ENCODE results near the gene RTRAF.

Gene RTRAF

DNA sequence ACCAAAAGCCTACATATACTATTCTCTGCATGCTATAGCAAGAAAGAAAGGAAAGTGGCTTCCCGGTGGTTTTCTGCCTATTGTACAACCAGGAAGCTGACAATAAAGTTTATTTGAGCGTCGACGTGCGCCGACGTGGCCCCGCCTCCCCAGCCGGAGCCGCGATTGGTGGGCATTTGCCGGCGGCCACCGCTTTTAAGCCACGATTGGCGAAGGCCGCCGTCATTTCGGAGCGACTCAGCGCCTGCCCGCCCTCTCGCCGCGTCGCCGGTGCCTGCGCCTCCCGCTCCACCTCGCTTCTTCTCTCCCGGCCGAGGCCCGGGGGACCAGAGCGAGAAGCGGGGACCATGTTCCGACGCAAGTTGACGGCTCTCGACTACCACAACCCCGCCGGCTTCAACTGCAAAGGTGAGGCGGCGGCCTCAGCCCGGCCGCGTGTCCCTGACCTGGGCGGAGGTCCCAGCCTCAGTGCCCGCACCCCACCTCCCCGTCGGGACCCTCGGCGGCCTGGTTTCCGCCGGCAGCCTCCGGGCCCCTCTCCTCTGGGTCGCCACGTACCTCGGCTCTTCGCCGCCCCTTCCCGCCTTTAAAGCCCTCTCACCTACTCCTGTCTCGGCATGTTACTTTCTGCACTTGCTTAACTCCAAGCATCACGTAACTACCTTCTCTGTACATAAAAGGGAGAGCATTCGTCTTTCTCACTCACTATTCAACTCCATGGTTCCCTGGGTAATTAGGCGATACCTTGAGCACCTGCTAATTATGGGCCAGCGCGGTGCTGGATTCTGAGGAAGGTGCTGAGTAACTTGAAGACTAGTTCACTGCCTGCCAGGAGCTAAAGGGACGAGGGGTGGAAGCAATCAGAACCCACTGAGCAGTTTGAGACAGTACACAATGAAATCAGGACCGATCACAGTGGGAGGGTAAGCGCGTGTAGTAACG, at the start of gene RTRAF:
Gene RTRAF, plus strand, starts transcription at position 254 of the 942 bp plus-strand sequence. Its CDS starts 94 bp downstream, at position 348.
- DNase-seq, result peak; percentile 94

DNA sequence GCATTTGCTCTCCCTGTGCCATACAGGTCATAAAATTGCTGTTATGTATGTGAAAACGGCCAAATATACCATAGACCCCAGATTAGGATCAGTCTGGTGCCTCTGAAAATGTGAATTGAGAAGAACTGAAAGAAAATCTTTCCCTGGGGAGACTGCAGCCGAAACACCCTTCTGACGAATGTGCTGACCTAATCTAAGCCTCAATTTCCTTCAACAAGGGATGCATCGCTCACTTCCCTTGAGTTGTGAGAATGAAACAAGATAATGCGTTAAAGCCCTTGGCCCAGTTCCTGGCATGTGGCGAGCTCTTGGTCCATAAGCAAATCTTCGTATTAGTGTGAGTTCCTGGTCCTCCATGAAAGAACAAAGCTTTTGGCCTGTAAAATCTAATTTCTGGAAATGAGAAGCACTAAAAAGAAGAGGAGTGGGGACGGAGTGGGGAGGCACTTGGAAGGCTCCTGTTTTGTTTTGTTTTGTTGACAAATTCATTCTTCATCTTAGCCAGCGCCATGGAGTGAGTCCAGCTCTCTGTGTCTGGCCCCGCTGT, 49.5 kb upstream of the RTRAF start:
- DNase-seq, result no peak

DNA sequence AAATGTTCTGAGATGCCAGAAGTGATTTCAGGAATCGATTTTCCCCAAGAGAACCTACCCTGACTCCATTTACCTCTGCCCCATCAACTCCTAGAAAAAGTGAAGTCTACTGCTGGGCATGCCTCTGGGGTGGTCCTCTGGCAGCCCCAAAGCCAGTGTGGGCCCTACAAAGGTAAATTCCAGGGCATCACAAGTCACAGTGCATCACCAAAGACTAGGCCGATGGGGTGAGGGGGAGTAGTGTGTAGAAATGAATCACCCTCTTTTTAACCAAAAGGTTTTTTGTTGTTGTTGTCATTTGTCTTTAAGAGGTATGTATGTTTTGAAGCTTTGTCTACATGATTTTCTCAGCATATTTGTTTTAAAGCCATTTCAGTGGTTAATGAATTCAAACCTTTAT, 46.4 kb upstream of the RTRAF start:
- DNase-seq, result no peak

DNA sequence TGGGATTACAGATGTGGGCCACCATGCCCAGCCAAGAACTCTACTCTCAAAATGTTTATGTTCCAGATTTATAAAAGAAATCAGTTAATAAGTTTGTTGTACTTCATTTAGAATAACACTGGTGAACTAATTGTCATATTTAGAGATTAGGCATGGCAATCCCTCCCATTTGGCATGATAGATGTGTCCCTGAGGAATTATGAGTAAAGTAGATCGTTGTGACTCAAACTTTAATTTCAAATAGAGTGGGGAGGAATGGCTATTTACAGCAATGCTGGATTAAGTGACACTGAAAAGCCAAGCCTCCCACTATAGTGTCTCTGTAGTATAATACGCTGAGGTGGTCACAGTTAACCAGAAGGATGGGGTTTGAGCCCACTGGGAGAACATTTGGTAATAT, 39.3 kb upstream of the RTRAF start:
- no peak for DNase-seq

DNA sequence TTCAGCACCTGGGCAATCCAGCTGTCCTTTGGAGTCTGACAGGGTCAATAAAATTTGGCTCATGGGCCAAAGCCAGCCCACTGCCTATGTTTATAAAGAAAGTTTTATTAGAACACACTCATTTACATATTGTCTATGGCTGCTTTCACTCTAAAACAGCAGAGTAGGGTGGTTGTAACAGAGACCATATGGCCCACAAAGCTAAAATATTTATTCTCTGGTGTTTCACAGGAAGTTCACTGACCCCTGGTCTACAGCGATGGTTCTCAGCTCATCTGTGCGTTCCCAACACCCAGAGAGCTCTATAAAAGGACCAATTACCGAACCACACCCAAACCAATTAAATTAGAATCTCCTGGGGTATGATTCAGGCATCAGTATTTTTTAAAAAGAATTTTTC, 37.7 kb upstream of the RTRAF start:
- DNase-seq, result no peak

DNA sequence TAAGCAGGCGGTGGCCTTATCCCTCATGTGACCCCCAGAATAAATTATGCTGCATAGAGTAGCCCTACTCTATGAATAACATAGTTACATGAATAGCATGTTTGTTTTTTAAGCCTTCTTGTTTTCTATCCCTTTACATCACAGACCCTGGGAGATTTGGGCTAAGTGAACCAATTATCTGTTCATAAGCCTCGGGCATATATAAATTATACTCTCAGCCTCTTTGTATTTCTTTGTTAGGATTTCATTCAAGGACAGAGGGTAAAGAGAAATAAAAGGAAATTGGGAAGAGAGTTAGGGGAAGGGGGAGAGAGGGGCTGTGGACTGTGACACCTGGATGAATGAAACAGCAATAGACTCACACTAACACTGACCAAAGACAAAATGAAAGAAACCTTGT, 35.3 kb upstream of the RTRAF start:
- no peak for DNase-seq

DNA sequence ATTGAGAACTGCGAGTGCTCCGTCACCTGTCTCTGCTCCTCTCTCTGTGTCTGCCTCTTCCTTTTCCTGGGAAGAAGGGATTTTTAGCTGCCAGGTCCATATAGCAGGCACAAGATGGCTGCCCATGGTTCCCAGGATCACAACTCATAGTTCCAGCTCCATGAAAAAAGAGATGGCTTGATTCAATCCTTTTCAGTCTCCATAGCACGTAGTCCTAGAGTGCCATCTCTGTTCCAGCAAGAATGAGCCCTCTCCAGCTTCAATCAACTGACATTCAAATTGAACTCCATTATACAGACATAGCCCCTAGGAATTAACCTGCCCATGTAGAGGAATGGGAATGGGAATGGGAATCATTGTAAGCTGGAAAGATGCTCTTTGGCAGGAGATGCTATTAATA, 34.7 kb upstream of the RTRAF start:
- DNase-seq, result no peak

DNA sequence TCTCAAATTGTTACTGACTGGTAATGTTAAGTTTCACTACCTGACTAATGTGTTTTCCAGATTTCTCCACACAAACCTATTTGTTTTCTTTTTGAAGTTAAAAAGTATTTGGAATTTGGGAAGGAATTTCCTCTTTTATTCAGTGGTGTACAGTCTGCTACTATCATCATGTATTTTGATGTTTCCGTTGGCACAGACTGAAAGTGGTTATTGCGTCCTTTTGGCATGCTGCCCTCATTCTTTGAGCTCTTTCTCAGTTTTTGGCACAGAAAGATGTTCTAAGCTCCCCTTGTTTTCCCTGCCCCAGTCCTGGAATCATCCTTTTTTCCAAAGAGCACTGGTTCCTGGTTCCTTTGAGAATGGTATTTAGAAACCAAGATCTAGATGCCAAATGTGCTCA, 31.4 kb upstream of the RTRAF start:
- no peak for DNase-seq

DNA sequence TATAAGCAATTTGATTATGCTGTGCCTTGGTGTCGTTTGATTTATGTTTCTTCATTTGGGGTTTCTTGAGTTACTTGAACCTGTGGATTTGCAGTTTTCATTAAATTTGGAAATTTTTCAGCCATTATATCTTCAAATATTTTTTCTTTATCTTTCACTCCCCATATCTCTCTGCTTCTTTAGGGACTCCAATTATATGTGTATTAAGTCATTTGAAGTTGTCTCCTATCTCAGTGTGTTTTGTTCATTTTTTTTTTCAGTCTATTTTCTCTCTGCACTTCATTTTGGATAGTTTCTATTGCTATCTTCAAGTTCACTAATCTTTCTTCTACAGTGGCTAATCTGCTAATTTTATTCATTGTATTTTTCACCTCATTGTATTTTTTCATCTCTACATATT, 29.4 kb upstream of the RTRAF start:
- DNase-seq, result no peak

DNA sequence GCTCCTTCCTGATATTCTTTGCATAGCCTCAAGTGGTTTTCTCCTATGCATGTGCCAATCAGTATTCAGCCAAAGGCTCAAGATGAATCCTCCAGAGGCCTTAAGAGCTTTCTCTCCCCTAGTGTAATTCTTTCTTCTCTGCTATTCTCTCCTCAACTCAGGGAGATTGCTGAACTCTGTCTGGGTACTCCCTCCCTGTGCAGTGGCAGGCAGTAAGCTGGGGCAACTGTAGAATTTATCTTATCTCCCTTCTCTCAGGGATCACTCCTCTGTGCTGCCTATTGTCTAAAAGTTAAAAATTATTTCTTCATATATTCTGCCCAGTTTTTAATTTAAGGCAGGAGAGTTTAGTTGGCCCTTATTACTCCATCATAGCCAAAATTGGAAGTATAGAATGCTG, 28.5 kb upstream of the RTRAF start:
- no peak for DNase-seq

DNA sequence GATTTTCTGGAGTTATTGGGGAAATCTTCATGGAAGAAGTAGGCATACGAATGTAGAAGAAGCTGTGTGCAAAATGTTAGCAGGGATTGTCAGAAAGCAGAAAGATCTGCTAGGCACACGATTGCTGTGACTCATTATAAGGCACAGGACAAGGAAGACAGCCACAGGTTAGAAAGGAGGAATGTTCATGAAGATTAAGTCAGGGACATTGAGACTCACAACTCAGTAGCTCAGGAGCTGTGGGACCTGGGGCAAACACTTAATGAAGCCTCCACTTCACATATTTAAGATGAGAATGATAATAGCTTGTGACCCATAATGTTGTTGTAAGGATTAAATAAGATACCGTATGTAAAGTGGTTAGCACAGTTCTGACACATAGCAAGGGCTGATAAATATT, 26.6 kb upstream of the RTRAF start:
- no peak for DNase-seq

DNA sequence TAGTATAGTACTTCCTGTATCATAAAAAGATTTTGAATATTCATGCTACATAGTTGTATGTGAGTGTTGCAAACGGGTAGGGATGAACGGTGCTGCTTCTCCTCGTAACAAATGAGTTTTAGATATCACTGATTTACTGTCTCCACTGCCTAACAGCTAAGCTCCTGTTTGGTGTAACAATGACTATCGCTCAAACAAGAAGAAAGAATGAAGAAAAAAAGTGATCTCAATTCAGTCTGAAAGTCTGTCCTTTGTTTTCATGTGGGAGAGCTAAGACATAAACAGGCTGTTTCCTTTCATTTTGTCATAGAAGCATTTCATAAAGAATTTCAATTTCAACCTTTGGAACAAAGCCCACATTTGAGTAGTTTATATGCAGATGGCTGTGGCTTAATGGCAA, 26.1 kb upstream of the RTRAF start:
- DNase-seq, result no peak

DNA sequence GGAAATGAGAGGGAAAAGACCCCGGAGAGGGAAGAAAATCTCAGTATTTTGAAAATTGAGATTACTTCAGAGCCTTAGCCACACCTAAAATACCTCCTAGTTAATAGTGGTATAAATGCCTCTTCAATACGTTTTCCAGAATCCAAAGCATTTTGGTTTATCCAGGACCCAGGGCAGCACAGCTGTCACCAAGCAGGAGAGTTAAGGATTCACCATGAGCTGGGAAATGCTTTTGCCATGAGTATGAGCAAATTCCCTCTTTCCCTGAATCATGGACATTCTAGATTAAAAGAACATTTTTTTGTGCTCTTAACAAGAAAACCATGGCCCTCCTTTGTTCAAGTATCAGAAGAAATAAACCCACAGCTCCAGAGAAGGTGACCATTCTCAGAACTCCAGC, 21.8 kb upstream of the RTRAF start:
- no peak for DNase-seq

DNA sequence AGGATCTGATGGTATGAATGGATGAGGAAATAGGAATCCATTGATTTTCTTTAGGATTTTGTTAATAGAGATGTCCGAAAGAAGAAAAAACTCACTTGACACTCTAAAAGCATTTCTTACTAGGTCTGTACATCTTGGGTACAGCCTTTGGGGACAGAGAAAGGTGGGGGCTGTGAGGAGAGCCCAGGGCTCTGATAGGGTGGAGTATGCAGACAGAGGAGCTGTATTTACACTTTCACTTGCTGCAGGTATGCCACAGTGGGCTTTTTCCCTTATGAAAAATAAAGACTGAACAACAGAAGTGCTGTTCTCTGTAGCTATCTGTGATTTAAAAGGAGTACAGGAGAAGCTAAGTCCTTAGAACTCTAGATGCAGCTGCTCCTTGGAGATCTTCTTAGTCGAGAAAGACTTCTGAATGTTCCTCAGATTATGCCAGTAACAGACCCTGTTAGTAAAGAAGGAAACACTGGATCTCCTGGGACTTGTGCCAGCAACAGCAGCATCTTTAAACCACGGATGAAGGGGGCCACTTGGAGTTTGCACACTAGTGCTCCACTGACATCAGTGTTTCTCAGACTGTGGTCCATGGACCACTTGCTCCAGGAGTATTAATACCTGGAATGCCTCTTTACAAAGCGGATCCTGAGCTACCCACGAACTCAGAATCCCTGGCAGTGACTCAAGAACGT, 19.4 kb upstream of the RTRAF start:
- DNase-seq, result no peak

DNA sequence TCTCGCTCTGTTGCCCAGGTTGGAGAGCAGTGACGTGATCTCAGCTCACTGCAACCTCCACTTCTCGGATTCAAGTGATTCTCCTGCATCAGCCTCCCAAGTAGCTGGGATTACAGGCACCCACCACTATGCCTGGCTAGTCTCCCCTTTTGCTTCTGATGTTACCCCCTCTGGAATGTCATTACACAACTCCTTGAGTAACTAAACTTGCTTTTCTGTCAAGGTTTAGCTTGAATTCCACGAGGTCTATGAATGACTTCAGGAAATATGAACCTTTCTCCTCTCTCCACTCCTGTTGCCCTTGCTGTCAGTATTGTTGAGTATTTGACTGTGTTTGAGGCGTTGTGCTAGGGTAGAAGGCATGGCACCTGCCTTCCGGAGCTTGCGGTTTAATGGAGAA, 16.8 kb upstream of the RTRAF start:
- no peak for DNase-seq

DNA sequence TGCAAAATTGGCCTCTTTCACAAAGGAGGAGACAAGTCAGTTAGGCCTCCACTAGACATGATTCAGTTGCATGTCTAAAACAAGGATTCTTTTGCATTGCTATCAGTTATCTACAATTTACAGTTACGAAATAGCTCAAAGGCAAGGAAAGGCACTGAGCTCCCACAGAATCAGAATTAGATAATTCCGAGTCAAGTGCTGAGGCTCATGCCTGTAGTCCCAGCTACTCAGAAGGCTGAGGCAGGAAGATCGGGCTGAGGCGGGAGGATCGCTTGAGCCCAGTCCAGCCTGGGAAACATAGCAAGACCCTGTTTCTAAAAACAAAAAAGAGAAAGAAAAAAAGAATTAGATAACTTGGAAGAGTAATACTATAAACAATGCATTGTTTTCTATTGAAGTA, 12.3 kb upstream of the RTRAF start:
- DNase-seq, result no peak

DNA sequence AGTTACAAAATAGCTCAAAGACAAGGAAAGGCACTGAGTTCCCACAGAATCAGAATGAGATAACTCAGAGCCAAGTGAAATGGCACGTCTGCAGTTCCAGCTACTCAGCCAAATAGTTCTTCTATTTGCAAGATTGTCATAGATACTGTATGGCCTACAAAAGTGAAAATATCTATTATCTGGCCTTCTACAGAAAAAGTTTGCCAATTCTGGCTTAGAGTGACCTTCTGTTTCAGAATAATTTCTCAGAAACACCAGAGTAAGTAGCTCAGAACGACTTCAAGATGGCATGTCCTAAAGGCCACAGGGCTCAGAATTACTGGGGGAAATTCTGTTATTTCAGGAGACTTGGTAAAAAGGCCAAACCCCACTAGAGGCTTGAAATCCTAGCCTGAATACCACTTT, 10.7 kb upstream of the RTRAF start:
- DNase-seq, result no peak

DNA sequence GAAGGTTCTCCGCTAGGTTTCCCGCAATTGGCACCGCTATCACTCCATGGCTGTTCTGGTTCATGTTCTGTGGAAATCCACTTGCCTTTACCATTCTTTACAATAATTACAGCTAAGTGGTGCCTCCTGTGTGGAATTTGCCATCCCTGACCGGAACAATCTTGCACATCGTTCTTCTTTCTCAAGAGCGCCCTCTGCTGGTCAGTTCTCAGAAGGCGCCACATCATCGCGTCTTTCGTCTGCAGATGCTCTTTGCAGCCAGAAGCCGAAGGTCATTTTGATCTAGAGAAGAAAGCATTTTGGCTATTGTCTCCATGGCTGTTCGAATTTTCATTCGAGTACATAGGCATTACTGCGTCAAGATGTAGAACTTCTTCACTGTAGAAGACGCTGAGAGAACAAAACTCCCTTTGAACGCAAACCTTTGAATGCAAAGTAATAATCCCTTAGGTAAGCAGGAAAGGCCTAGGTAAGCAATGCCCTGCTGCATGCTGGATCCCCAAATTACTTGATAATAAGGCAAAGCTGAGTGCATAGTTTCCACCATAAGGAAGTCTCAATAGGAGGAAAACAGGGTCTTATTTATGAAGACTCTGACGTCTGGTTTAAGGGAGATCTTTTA, 10.1 kb upstream of the RTRAF start:
- DNase-seq, result peak; percentile 76

DNA sequence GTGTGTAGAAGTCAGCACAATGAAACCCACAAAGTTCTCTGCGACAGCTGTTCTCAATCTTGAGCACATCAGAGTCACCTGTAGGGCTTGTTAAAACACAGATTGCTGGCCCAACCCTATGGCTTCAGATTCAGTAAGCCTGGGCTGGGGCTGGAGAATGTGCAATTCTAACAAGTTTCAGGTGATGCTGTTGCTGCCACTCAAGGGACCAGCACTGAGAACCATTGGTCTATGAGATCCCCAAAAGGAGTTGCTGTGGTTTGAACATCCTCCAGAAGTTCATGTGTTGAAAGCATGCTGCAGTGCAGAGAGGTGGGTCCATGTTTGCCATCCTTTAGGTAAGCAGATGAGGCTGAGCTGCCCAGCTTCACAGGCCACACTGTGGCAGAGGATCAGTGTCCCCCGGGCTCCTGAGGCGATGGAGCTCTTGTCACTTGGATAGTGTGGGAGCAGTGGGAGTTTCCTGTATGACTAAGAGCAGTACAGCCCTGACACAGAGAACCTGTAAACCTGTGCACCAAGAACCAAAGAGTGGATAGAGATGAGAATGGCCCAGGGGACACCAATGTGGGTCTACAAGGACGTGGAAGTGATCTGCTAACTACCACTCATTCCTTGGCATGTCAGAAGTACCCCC, 8.0 kb upstream of the RTRAF start:
- no peak for DNase-seq

DNA sequence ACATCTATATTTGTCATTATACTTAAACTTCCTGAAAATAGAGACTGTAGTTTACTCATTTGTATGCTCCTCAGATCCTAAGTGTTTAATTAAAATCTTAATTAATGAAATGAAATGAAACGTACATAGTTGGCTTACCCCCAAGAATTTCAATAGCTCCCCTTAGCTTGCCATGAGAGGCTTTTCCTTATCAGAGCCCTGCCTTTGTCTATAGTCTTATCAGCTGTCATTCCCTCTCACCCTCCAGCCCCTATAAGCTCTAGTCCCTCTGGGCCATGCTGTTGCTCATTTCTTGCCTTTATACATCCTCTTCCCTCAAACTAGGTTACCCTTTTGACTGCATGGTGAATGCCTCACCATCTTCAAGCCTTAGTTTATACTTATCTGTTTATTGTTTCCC, 1.1 kb upstream of the RTRAF start:
- DNase-seq, result no peak

DNA sequence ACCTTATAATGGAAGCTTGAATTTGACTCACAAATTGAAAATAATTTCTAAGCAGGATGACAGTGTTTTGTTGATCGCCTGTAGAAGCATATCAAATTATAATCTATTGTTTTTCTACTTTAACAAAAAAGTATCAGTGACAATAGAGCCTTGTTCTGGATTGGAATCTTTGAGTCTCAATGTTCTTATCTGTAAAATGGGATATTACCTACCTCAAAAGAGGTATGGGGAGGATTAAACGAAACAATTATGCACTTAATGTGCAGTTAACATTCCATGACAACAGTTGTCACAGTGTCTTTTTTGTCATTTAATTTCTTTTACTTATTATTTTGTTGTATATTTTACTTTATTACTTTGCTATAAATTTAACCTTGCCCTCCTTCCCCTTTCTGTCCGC, 1.1 kb downstream of the RTRAF start:
- DNase-seq, result no peak

DNA sequence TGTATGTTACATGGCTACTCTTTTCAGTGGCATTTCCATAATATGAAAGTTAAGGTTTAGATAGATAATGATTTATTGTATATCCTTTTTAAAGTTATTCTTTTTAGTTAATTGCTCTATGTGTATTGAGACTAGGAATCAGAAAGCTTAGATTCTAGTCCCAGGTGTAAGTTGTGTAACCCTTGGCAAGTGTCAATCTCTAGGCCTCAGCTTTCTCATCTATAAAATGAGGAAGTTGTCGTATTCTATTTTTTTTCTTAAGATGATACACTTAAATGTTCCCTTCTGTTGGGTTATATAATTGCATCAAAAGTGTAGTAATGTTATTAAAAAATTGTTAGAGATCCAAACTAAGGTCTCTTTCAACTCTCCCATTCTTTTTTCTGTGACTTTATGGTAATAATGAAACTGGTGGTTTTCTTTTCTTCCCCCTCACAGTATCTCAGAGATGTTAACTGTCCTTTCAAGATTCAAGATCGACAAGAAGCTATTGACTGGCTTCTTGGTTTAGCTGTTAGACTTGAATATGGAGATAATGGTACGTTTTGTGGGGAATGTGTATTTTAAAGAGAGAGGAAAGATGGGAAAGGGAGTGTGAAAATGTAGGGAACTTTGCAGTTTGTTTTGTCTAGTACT, 4.1 kb downstream of the RTRAF start:
- no peak for DNase-seq

All from NCI-H345 (cell line).